Measurements from ENCODE around the gene MED17.

MED17 gene

DNA sequence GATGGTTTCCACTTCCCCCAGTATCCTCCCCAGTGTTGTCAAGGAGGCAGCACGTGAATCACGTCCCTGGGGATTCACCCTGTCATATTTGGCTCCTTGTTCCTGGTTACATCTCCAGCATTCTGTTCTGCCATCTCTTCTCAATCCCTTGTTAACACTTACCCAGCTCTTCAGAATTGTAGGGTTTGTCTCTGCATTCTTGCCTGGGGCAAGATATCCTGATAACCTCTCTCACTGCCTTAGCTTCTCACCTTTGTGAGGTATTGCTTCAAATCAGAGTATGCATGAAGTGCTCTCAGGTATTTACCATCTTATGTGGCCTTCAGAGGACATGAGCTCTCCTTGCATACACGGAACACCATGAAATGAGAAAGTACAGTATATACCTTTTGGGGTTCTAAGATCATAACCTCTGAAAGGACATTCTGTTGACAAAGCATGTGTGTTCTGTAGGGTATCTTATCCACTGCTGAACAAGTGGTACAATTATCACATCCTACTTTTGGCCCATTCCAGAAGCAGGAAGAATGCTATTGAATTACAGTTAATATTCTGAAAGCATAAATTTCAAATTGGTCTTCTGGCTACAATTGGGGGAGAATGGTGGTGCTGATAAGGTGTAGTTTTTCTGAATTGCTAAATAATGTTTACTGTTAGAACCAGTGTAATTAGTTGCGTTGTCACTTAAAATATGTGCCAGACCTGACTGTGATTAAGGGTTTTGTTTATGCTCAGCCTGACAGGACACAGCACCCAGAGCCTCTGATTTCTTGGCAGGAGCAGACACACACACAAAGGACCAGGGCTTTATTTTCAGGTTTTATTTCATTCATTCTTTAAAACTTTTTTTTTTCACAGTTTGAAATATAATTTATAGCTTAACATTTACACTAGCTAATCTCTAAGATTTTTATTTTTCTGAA, 33.6 kb downstream of the MED17 start:
- no peak for DNase-seq

DNA sequence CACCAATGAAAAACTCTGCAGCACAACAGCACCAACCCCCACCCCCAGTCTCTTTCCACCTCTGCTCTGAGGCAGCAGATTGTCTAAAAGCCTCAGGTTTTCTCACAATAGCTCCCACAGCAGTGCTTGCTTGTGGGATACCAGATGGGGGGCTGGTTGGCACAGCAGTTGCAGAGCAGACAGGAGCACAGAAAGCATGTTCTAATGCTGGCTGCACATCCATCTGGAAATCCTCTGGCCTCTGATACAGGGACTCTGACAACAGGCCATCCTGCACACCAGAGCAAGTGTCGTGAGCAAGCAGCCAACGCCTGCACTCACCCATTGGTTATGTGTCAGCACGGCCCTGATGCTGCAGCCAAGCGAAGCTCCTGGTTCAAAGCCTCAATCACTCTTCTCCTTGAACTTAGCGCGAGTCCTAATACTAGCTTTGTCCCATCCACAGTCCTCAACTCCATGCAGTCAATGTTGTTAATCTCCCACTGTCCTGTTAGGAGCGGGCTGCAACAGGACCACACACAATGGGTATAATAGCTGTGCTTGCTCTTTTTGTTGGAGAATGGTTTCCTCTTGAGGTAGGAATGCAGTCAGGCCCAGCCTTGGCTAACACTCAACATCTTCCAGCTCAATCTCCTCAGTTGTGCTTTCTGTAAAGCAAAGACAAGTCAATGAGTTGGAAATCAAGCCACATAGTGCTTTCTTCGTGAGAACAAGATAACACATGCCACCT, 36.0 kb downstream of the MED17 start:
- no peak for DNase-seq

DNA sequence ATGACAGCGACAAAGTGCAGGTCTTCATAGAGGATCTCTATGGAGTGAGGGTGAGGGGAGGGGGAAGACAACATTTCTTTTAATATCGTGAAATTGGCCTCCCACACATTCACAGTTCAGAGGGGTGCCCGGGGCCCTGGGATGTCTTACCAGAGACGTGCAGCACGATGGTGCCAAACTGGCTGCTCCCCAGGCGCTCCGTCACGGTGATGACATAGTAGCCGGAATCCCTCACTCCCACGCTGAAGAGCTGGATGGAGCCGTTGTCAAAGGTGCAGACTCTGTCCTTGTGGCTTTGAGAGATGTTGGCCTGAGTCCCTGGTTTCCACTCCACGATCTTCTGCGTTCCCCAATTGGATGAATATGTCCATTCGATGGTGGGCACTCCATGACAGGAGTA, 36.8 kb downstream of the MED17 start:
- DNase-seq = no peak

DNA sequence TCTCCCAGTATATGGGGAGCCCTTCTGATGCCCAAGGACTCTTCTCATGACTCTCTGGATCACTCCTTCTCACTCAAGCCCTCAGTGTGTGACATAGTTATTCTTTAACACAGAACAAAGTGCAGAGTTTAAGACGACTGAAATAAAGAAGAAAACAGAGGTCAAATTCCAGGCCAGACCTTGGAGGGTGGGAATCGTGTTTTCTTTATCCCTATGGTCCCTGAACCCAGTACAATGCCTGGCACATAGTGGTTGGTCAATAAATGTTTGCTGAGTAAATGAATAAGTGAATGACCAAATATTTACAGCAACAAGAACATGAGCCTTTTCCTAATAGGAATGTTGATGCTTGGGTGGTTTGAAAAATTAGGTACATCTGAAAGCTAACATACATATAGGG, 37.5 kb downstream of the MED17 start:
- DNase-seq = no peak

DNA sequence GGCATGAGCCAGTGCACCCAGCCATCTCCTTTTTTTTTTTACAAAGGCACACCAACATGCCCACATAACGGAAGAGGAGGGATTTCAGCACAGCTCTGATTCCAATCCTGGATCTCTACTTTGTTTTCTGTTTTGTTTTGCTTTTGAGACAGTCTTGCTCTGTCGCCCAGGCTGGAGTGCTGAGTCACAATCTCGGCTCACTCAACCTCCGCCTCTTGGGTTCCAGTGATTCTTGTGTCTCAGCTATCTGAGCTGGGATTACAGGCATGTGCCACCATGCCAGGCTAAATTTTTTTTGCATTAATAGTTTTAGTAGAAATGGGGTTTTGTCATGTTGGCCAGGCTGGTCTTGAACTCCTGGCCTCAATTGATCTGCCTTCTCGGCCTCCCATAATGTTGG, 38.3 kb downstream of the MED17 start:
- no peak for DNase-seq

DNA sequence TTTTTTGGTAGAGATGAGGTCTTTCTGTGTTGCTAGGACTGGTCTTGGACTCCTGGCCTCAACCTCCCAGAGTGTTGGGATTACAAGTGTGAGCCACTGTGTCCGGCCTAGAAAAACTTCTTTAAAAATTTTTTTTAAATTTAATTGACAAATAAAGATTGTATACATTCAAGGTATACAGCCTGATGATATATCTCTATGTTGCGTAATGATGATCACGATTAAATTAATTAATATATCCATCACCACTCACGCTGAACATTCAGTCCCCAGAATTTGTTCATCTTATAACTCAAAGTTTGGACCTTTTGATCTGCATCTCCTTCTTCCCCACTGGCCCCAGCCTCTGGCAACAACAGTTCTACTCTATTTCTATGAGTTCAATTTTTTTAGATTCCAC, 39.1 kb downstream of the MED17 start:
- DNase-seq = no peak

DNA sequence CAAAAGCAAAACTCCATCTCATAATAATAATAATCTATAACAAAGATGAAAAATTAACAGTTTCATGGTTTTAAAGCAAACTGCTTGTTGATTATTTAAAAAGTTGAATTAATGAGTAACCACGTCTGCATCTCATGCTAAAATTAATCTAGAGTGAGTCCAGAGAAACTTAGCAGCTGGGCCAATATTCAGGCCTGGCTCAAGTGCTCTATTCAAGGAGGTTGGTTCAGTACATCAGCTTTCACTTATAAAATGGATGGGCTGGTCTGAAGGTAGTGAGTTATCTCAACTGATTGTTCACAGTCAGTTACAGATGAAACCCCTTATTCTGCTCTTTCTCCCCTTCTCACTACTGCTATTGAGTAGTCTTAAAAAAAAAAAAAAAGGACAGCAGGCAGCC, 43.3 kb downstream of the MED17 start:
- DNase-seq = no peak

DNA sequence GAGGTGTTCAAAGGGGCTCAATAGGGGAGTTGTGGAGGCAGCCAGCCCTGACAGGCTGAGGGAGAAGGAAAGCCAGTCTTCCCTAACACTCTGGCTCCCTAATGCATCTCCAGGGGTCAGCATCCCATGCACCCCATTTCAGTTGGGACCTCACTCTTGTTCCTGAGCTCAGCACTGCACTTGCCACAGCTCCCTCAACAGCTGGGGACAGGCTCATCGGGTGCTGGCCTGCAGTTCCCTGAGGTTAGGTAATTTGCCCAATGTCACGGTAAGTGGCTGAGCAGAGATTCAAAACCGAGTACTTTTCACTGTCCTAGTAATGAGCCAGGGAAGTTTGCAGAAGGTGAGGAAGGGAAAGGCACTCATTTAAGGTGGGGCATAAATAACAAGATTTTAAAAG, 45.5 kb downstream of the MED17 start:
- DNase-seq = no peak

DNA sequence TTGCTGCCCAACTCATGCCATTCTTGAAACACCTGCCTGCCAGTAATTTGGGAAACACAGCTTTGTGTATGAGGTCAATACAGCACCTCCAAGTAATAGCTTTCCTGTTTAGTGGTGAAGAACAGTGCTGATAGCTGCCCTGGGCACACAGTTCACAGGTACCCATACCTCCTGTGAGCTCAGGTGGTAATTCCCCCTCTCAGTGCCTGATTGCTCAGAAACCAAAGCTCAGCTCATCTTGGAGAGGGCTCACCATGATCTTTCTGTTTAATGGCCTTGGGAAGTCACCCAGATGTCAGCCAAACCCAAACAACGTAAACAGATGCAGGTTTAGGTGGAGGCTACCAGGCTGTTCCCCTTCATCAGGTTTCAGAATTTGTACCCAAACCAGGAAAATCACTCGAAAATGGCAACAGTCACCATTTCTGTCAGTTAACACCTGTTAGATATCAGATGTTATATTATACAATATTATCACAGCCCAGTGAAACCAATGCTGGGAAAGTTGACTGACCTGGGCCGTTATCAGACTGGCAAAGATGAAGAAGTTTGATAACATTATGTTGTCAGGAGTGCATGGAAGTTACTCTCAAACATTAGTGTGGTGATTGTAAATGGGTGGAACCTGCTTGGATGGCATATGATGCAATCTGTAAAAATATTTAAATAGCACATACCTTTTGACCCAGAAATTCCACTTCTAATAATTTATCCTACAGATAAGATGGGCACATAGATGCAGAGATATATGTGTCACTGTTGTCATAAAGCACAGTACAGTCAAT, 47.5 kb downstream of the MED17 start:
- DNase-seq = no peak

DNA sequence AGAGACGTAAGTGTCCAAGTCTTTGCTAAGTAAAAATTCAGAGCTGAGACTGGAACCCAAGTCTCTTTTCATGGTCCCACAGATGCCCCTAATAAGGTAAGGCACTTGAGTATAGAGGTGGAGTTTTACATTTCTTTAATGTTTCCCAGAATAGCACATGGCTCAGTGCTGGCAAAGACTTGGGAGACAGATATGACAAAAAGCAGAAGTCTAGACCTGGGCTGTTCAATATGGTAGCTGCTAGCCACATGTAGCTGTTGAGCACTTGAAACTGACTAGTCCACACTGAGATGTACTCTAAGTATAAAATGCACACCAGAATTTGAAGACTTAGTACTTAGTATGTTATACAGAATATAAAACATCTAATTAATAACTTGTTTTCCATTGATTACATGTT, 48.7 kb downstream of the MED17 start:
- no peak for DNase-seq

DNA sequence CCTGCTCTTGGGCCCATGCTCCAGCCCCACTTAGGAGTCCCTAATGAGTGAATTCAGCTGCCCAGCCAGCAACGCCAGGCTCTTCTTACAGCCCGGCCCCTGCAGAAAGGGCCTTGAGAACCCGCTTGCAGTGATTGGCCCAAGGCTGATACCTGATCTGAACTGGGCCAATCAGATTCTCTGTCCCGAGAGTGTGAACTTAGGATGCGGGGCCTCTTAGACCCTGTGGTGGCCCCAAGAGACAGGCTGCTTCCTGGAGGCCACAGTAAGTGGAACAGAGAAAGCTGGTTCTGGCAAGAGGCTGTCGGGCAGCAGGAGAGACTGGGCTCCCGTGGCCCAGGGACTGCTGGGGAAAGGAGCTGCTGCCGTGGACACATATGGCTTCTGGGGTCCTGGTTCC, 54.9 kb downstream of the MED17 start:
- no peak for DNase-seq

DNA sequence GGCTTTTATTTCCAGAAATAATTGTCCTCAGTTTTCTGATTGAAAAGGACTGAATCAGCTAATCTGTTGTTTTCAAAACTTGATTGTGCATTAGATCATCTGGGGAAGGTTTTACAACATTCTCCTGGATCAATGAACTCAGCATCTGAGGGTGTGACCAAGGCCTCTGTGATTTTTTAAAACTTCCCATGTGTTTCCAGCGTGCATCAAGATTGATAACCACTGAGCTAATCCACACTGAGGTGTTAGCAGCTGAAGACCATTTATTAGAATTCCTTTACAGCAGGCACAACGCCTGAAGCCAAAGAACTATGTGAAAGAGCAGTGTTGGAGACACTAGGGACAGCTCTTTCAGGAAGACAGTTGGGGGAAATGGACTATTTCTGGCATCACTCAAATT, 56.1 kb downstream of the MED17 start:
- no peak for DNase-seq

DNA sequence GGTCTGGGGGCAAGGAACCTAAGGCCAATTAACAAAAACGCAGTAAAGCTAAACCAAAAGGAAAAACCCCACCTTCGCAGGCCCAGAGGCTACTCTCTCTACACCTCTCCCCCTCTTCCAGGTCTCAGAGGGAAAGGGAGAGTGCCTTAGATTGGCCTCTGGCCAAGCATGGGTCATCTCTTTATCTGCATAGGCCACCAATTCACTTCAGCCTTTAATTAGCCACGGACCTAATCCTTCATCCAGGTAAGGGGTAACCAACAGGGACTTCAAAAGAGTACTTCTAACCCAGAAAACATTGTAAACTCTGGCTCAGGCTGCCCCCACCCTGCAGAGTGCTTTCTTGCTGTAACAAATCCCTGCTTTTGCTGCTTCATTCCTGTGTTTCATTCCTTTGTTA, 56.9 kb downstream of the MED17 start:
- no peak for DNase-seq

DNA sequence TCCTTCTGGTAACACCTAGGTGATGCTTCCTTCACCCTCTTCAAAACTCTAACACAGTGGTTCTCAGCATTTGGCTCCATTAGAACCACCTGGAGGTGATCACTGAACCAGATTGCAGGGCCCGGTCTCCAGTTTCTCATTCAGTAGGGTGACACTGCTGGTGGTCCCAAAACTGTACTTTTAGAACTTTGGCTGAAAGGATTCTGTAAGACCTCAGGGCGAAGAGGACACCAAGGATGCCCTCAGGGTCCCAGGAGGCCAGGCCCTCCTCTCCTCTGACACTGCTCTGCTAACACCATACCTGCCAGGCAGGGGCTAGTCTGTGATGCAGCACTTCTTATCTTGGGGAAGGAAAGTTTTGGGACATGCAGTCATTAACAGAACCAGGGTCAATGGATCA, 57.4 kb downstream of the MED17 start:
- no peak for DNase-seq

DNA sequence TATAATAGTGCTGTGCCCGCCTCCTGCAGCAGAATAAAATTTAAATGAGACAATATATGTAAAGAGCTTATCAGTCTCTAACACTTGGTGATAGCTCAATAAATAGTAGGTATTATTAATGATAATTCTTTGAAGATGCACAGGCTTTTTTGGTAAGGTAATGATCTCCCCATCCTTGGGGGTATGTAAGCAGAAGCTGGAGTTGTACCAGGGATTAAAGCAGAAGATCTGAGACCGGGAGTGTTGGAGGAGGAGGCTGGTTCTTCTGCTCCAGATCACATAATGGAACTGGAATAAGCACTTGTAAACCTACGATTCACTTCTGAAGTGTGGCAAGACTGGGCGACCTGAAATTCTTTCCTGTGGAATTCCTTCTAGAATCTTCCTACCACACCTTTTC, 58.0 kb downstream of the MED17 start:
- no peak for DNase-seq

DNA sequence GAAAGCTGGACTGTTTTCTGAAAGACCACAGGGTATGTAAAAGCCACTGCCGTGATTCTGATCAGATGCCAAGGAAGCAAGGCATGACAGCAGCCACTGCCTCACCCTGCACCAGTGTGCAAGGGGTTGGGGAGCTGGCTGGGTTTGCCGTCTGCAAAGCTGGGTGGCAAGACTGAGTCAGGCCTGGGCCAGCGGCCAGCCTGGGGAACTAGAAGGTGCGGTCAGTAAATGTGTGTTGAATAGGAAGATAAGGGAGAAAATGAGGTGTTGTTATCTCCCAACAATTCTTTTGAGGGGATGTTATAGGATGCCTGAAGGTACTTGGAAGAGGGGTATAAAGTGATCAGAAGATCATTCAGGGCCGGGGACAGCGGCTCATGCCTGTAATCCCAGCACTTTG, 58.4 kb downstream of the MED17 start:
- no peak for DNase-seq

DNA sequence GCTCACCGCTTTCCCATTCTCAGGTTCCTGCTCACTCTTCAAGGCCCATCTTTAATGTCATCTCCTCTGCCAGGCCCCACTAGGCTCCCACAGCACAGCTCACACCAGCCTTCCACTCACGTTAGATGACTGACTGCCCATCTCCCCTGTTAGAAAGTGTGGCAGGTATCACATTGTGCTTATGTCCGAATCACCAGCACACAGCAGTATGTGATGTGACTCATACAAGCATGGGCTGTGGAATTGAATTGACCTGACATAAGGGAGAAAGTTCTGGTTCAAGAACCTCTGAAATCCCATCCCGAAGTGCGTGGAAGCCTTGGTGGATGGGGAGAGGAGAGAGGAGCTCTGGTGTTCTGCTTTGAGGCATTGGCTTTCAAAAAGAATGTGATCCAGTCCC, 59.8 kb downstream of the MED17 start:
- no peak for DNase-seq

DNA sequence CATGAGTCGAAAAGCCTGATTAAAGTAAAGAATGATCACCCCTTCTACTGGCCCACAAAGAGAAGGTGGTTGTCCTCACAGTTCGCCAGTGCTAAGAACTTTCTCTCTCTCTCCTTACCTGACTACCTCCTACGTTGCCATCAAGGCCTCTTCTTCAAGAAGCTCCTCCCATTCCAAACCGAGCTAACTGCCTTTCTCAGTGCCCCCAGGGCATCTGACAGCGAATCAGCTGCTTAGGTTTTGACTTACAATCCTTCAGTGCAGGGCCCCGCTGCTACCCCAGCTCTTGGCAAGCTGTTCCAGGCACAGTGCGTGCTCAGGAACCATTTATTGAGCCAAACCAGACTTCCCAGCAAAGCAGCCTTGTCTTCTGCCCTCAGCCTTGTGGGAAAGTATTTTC, 60.5 kb downstream of the MED17 start:
- no peak for DNase-seq

DNA sequence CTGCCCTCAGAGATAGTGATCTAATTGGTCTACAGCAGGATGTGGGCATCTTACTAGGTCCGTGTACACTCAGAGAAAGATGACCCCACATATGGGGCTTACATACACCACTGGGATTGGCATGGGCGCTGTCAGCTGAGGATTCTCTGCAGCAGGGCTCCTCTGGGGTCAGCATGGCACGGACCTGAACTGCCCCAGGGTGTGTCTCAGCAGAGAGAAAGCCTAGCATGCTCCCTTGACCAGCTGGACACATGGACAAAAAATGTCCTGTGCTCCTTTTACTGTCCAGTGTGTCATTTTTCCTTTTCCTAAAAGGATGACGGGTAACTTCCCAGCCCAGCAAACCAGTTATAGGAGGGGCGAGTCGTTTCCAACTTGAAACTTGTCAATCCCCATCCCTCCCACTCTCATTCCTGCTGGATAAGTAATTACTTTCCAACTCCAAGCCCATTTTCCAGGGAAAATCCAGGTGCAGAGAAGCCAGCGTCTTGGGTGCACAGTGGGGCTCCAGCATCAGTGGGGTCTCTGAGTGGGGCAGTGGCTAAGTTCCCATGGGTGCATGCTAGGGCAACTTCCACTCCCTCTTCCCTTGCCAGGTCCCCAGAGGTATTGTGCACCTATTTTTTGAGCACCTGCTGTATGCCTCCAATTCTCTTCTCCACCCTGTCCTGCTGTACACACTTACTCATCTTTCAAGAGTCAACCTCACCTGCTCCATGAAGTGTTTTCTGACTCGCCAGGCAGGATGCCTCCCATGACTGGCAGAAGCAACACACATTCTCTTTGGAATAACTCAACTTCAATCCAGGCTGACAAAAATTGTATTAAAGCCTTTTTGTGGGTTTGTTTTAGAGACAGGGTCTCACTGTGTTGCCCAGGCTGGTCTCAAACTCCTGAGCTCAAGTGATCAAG, 61.4 kb downstream of the MED17 start:
- no peak for DNase-seq

DNA sequence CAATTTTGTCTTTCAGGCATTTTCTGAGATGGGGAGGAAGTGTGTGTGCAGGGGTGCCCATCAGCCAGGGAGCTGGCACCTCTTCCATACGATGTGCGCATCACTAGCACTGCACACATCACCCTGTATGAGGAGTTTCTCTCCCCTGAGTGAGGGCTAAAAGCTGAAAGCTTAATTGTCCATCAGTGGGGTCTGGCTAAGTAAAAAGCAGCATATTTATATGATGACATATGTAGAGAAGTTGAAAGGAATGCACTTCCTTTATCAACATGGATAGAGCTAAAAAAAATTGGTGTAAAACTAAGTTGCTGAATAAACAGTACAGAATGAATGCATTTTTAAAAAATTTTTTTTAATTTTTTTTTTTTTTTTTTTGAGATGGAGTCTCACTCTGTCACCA, 62.3 kb downstream of the MED17 start:
- DNase-seq = no peak

DNA sequence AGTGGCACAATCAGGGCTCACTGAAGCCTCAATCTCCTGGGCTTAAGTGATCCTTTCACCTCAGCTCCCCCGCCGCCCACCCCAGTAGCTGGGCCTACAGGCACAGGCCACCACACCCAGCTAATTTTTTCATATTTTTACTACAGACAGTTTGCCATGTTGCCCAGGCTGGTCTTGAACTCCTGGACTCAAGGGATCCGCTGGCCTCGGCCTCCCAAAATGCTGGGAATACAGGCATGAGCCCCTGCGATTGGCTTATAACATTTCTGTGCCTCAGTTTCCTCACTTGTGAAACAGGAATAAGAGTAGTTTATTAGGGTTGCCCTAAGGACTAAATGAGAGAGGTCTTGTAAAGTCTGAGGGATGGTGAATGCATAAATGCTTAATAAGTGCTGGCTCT, 65.1 kb downstream of the MED17 start:
- no peak for DNase-seq

DNA sequence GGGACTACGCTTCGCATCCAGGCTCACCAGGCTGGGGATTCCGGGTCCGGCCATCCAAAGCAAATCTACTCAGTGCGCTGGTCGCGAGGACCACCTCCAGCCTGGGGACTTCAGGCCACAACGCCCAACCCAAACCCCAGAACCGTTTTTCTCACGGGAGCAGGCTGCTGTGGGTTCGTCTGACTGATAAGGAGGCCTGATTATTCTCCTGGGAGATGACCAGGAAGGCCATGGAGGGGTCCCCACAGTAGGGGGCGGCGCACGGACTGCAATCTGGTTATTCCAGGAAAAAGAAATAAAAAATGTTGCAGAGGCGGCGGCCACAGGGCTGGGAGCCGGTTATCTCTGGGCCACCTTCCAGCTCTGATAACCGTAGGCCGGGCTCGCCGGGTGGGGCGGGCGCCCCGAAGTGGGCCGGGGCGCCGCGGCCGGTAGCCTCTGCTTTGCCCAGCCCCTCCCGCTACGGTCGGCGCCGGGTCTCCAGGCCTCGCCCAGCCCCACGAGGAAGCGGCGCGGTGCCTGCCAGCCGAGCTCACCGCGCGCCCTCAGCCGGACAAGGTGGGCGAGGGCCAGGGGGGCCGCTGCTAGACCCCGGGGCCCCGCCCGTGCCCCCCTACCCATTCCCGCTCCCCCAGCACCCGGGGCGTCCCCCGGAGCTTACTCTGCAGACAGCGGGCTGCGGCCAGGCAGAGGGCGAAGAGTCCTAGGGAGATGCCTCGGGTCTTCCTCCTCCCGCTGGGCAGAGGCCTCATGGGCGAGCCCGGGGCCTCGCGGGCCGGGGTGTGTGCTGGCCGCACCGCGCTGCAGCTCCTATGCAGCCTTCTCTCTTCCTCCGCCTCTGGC, 65.9 kb downstream of the MED17 start:
- no peak for DNase-seq

Measured in CD4-positive, alpha-beta T cell treated with Interleukin-4 for 4 hours (primary cell).